Keratinocyte (primary cell): ENCODE measurements around the gene KIAA0586. TPM values are rescaled to one million over a fixed set of nuclear protein-coding genes. Genes with fewer than 3 reads are reported as not detected.

Experiments used
- DNase-seq: peaks from one replicate; pipeline ENCODE4 v3.0.0-alpha.2; 2011; ENCODE audit warnings: low read depth, missing footprints, low spot score
- FAIRE-seq: peaks from 2 replicates; lab custom pipeline; 2011; peaks lifted over from hg19 to GRCh38; lab: Jason Lieb, UNC
- H2AFZ ChIP-seq: 2 replicates; pipeline ENCODE4 v1.6.0; 2012; ENCODE audit warnings: low read length, control low read depth, inconsistent platforms; ENCODE audit not compliant: control insufficient read depth
- H3K27ac ChIP-seq: 2 replicates; pipeline ENCODE4 v1.5.1; 2011; ENCODE audit warnings: low read length; ENCODE audit not compliant: control insufficient read depth, insufficient read depth
- H3K27me3 ChIP-seq: 3 replicates; pipeline ENCODE4 v1.6.0; 2011; ENCODE audit warnings: low read length; ENCODE audit not compliant: control insufficient read depth, insufficient read depth; ENCODE audit errors: extremely low read depth
- H3K36me3 ChIP-seq, 2 experiments: 2 replicates in 1 of 2; 3 replicates in 1 of 2; pipeline ENCODE4 v1.5.1; 2011; ENCODE audit warnings: low read length in 2 of 2, mild to moderate bottlenecking in 1 of 2; ENCODE audit not compliant: control insufficient read depth in 2 of 2, insufficient read depth in 2 of 2; ENCODE audit errors: extremely low read depth in 1 of 2
- H3K4me1 ChIP-seq: 3 replicates; pipeline ENCODE4 v1.5.1; 2011; ENCODE audit warnings: low read length; ENCODE audit not compliant: control insufficient read depth, insufficient read depth; ENCODE audit errors: extremely low read depth
- H3K4me2 ChIP-seq: 3 replicates; pipeline ENCODE4 v1.6.0; 2011; ENCODE audit warnings: low read depth, low read length; ENCODE audit not compliant: control insufficient read depth, insufficient read depth; ENCODE audit errors: extremely low read depth
- H3K4me3 ChIP-seq, 3 experiments: fragments of 200-600 bp in 1 of 3; sonication (generic) in 1 of 3; 2 replicates in 2 of 3; 3 replicates in 1 of 3; pipeline ENCODE4 v1.5.1; 2011 to 2016; ENCODE audit warnings: low read length in 3 of 3, mild to moderate bottlenecking in 3 of 3, control low read depth in 2 of 3, inconsistent platforms in 1 of 3, low read depth in 1 of 3, mixed read lengths in 1 of 3, mixed run types in 1 of 3, moderate library complexity in 1 of 3; ENCODE audit not compliant: control insufficient read depth in 2 of 3, insufficient read depth in 2 of 3; ENCODE audit errors: extremely low read depth in 1 of 3
- H3K79me2 ChIP-seq: 2 replicates; pipeline ENCODE4 v1.6.0; 2012; ENCODE audit warnings: low read length; ENCODE audit not compliant: control insufficient read depth, insufficient read depth
- H3K9ac ChIP-seq: 3 replicates; pipeline ENCODE4 v1.6.0; 2011; ENCODE audit warnings: low read length; ENCODE audit not compliant: control insufficient read depth, insufficient read depth; ENCODE audit errors: extremely low read depth
- H3K9me1 ChIP-seq: 3 replicates; pipeline ENCODE4 v1.6.0; 2011; ENCODE audit warnings: low read length; ENCODE audit not compliant: control insufficient read depth, insufficient read depth; ENCODE audit errors: extremely low read depth
- H3K9me3 ChIP-seq: 2 replicates; pipeline ENCODE4 v1.5.1; 2012; ENCODE audit warnings: low read depth, low read length; ENCODE audit not compliant: control insufficient read depth
- H4K20me1 ChIP-seq: 3 replicates; pipeline ENCODE4 v1.6.0; 2011; ENCODE audit warnings: low read length; ENCODE audit not compliant: control insufficient read depth, insufficient read depth; ENCODE audit errors: extremely low read depth
- CTCF ChIP-seq, 3 experiments: IDR thresholded peaks in 1 of 3; conservative IDR thresholded peaks in 1 of 3; optimal IDR thresholded peaks in 1 of 3; 2 replicates in 2 of 3; 3 replicates in 1 of 3; pipeline versions ENCODE3 to v1.5.1; 2011; ENCODE audit warnings: low read length in 3 of 3, mild to moderate bottlenecking in 3 of 3, moderate library complexity in 2 of 3, control low read depth in 1 of 3, inconsistent platforms in 1 of 3; ENCODE audit not compliant: insufficient read depth in 2 of 3; ENCODE audit errors: extremely low read depth in 1 of 3
- EZH2 ChIP-seq: IDR thresholded peaks from one replicate; pipeline ENCODE4 v1.6.1; 2012; ENCODE audit warnings: inconsistent platforms, mild to moderate bottlenecking, low read length, moderate library complexity
- dilution Hi-C: fragments of 300-500 bp; cut with MboI; formaldehyde crosslinking; loops from one replicate; pipeline ENCODE4 v1.7.0; 2020; ENCODE audit warnings: low sequenced_read_pairs; ENCODE audit not compliant: extremely low pct_ligation_motif_present
- polyA minus RNA-seq, 3 experiments: library from RNA; depleted of rRNA, polyadenylated mRNA; stranded (reverse); fragments of >200 nt; gene quantifications; 1 replicate in 1 of 3; 2 replicates in 1 of 3; 3 replicates in 1 of 3; pipeline ENCODE4 v1.2.3, GENCODE V29; 2011
- polyA plus RNA-seq, 5 experiments: library from polyadenylated mRNA; depleted of rRNA in 3 of 5; stranded (reverse) in 3 of 5; stranded (forward) in 1 of 5; unstranded in 1 of 5; fragments of >200 nt; gene quantifications; 1 replicate in 1 of 5; 2 replicates in 3 of 5; 3 replicates in 1 of 5; pipeline versions ENCODE4 v1.2.1 to v1.2.3, GENCODE V29; 2011 to 2012; ENCODE audit warnings: missing spikeins in 2 of 5, low read depth in 1 of 5, low replicate concordance in 1 of 5

KIAA0586 gene
- polyA plus RNA-seq (8.2 to 12.4 TPM (median 10.5 TPM) in 3 replicates), polyA minus RNA-seq (15.0 to 34.5 TPM (median 18.9 TPM) in 3 replicates)
- 3.6 TPM for polyA plus RNA-seq (2011; ENCODE audit: low read depth)
- polyA plus RNA-seq (2011; cell fraction: cytosol; rRNA removed): 5.5 and 9.5 TPM in 2 replicates
- polyA plus RNA-seq (2011; cell fraction: nucleus; rRNA removed): 14.4 and 15.3 TPM in 2 replicates
- 4.1 and 8.3 TPM in 2 replicates for polyA plus RNA-seq (2012; ENCODE audit: low replicate concordance)
- polyA minus RNA-seq (2011; cell fraction: cytosol; rRNA and poly(A)+ RNA removed): 10.7 TPM
- polyA minus RNA-seq (2011; cell fraction: nucleus; rRNA and poly(A)+ RNA removed): 16.2 and 33.1 TPM in 2 replicates

- H3K9me3 ChIP-seq: no peaks in the 10 kb centered on the region
- H3K27me3 ChIP-seq: no peaks in the 10 kb centered on the region
- peaks cover 22% of the 10 kb centered on the region for H3K4me1 ChIP-seq
- H4K20me1 ChIP-seq: no peaks in the 10 kb centered on the region
- no peaks in the 10 kb centered on the region for H3K9me1 ChIP-seq
- peak; percentile 69 for FAIRE-seq
- H3K36me3 ChIP-seq: peaks cover 0 to 3% of the 10 kb centered on the region in 2 experiments
- peak within 1 kb of the TSS; percentile 73 for H3K4me2 ChIP-seq
- dilution Hi-C loops: no loop called here
- H2AFZ ChIP-seq: peak within 1 kb of the TSS; percentile 97
- H3K27ac ChIP-seq: peak within 1 kb of the TSS; percentile 97
- peak within 1 kb of the TSS; percentile 91 for H3K9ac ChIP-seq
- DNase-seq: peak; percentile 96
- peak within 1 kb of the TSS; percentile 71 to 96 (median 91) for H3K4me3 ChIP-seq
- peaks cover 42% of the 10 kb centered on the region for H3K79me2 ChIP-seq
- TF ChIP-seq EZH2 (no peak), CTCF (optimal IDR thresholded peaks at IDR 0.05 in 1 of 3, IDR thresholded peaks at IDR 0.05 in 1 of 3, conservative IDR thresholded peaks at IDR 0.05 in 1 of 3; ENCODE audit: extremely low read depth in 1 of 3, insufficient read depth in 2 of 3, low read length in 3 of 3) (no peak)
Observed at GRCh38 chr14:58427281-58428117, at the start of gene KIAA0586, which contains the start of gene TIMM9. Gene KIAA0586, plus strand, starts transcription at chr14:58427719. Its CDS starts 546 bp downstream, at chr14:58428265. Gene TIMM9, minus strand, starts transcription at chr14:58427531. Its CDS starts 15,586 bp downstream, at chr14:58411945.

- Histone ChIP-seq H3K27ac (no peak overlapping the region), H3K27me3 (no peaks in the 10 kb centered on the region), H3K4me3 (no peak overlapping the region), H2AFZ (no peak overlapping the region), H3K4me2 (no peak overlapping the region), H3K9me3 (no peaks in the 10 kb centered on the region), H3K4me1 (peaks cover 4% of the 10 kb centered on the region), H4K20me1 (no peaks in the 10 kb centered on the region), H3K36me3 (no peaks in the 10 kb centered on the region), H3K9me1 (no peaks in the 10 kb centered on the region), H3K9ac (no peak overlapping the region), H3K79me2 (no peaks in the 10 kb centered on the region)
- no peak for FAIRE-seq
- dilution Hi-C loops: no loop called here
- DNase-seq: no peak
- TF ChIP-seq EZH2 (no peak), CTCF (optimal IDR thresholded peaks at IDR 0.05 in 1 of 3, IDR thresholded peaks at IDR 0.05 in 1 of 3, conservative IDR thresholded peaks at IDR 0.05 in 1 of 3; ENCODE audit: extremely low read depth in 1 of 3, insufficient read depth in 2 of 3, low read length in 3 of 3) (no peak)
Observed at GRCh38 chr14:58390830-58391229, 36.7 kb upstream of the KIAA0586 start.
